ENCODE results near the gene COL18A1. TPM values are rescaled to one million over a fixed set of nuclear protein-coding genes. Genes with fewer than 3 reads are reported as not detected.
A peak's percentile ranks its signal among the peaks of the same experiment; 100 is the strongest.

COL18A1 gene
- polyA plus RNA-seq, 2 of the 4 experiments (the other 2 are of a cell fraction), result 17.3 to 88.4 TPM

DNA sequence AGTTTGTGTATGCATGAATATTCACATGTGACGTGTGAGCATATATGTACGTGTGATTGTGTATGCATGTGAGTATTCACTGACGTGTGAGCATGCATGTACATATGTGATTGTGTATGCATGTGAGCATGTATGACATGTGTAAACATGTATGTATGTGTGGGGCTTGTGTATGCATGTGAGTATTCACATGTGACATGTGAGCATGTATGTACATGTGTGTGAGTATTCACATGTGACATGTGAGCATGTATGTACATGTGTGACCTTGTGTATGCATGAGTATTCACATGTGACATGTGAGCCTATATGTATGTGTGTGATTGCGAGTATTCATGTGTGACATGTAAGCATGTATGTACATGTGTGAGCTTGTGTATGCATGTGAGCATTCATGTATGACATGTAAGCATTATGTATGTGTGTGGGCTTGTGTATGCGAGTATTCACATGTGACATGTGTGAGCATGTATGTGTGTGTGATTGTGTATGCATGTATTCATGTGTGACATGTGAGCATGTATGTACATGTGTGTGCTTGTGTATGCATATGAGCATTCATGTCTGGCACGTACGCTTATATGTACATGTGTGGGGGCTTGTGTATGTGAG, 47.8 kb downstream of the COL18A1 start:
- no peaks in the 10 kb centered on the region for H3K4me1 ChIP-seq
- FAIRE-seq (no peak), ATAC-seq (no peak), DNase-seq (ENCODE audit: low read depth in 1 of 2, low spot score in 1 of 2) (no peak)
- H3K27ac ChIP-seq, result no peak overlapping the region
- 96% methylated on average over 7 of the region's 7 CpGs for WGBS (ENCODE audit: missing lambda C conversion rate)
- ChIA-PET CTCF (interaction anchor here (1.1 to 2.3 kb wide), 5 partner anchors 13 to 316 kb away, joined by 3 to 7 read pairs (median 5); no protein-coding TSS in a partner anchor), POLR2A (no interaction called here)
- no peak overlapping the region for H3K4me2 ChIP-seq
- no peaks in the 10 kb centered on the region for H3K9me3 ChIP-seq
- no peak for TF ChIP-seq CEBPB (IDR thresholded peaks at IDR 0.05)
- TF ChIP-seq, protein P1, sequence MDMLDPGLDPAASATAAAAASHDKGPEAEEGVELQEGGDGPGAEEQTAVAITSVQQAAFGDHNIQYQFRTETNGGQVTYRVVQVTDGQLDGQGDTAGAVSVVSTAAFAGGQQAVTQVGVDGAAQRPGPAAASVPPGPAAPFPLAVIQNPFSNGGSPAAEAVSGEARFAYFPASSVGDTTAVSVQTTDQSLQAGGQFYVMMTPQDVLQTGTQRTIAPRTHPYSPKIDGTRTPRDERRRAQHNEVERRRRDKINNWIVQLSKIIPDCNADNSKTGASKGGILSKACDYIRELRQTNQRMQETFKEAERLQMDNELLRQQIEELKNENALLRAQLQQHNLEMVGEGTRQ (IDR thresholded peaks at IDR 0.05), result peak; percentile 29; the same call in 1 of the 2 replicates
- no peak for TF ChIP-seq HDAC2 (IDR thresholded peaks at IDR 0.05)
- H3K4me3 ChIP-seq, result no peak overlapping the region

DNA sequence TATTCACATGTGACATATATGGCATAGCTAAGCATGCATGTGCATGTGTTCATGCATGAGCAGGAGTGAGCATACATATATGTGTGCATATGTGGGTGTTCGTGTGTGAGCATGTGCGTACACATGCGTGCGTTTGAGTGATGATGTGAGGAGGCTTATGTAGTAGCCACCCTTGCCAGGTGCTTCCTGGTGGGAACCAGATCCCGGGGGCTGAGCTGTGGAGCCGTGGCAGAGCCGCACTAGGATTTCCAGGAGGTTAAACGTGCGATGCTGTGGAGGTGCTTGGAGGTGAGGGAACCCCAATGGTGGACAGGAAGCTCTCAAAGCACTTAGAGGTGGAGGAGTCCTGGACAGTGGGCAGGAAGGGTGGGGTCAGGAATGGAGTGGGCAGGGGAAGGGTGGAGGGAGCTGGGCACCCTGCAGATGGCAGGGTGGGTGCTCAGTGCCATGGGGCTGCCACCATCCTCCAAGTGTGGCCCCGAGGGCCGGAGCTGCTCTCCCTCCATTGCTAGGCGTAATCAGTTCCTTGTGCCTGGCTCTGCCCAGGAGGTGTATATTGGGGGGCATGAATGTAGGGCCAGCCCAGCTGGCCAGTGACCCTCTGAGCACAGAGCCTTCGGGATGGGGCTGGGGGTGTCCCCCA, 48.5 kb downstream of the COL18A1 start:
- Histone ChIP-seq H3K4me3 (no peak overlapping the region), H3K9me3 (no peaks in the 10 kb centered on the region), H3K4me2 (no peak overlapping the region), H3K27ac (no peak overlapping the region), H3K4me1 (no peaks in the 10 kb centered on the region)
- WGBS (ENCODE audit: missing lambda C conversion rate), result 84% methylated on average over 10 of the region's 13 CpGs
- no peak for DNase-seq (ENCODE audit: low read depth in 1 of 2, low spot score in 1 of 2)
- ATAC-seq, result no peak
- ChIA-PET POLR2A (no interaction called here), CTCF (interaction anchor here (0.6 to 2.1 kb wide), 6 partner anchors 14 to 399 kb away, joined by 3 to 6 read pairs (median 3); no protein-coding TSS in a partner anchor)
- TF ChIP-seq CEBPB (IDR thresholded peaks at IDR 0.05), result no peak
- TF ChIP-seq, protein P2, sequence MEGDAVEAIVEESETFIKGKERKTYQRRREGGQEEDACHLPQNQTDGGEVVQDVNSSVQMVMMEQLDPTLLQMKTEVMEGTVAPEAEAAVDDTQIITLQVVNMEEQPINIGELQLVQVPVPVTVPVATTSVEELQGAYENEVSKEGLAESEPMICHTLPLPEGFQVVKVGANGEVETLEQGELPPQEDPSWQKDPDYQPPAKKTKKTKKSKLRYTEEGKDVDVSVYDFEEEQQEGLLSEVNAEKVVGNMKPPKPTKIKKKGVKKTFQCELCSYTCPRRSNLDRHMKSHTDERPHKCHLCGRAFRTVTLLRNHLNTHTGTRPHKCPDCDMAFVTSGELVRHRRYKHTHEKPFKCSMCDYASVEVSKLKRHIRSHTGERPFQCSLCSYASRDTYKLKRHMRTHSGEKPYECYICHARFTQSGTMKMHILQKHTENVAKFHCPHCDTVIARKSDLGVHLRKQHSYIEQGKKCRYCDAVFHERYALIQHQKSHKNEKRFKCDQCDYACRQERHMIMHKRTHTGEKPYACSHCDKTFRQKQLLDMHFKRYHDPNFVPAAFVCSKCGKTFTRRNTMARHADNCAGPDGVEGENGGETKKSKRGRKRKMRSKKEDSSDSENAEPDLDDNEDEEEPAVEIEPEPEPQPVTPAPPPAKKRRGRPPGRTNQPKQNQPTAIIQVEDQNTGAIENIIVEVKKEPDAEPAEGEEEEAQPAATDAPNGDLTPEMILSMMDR (IDR thresholded peaks at IDR 0.05), result no peak
- TF ChIP-seq KDM1A (IDR thresholded peaks at IDR 0.05; ENCODE audit: low read depth), result no peak
- no peak for TF ChIP-seq RCOR1 (IDR thresholded peaks at IDR 0.05; ENCODE audit: low read depth, low read length)
- no peak for TF ChIP-seq RNF2 (IDR thresholded peaks at IDR 0.05; ENCODE audit: borderline replicate concordance, low read depth)
- TF ChIP-seq CBX2 (IDR thresholded peaks at IDR 0.05; ENCODE audit: borderline replicate concordance, low read depth), result no peak
- no peak for TF ChIP-seq MYC (IDR thresholded peaks at IDR 0.05; ENCODE audit: borderline replicate concordance, low read length)
- TF ChIP-seq MAZ (IDR thresholded peaks at IDR 0.05; ENCODE audit: borderline replicate concordance, low read depth, low read length), result no peak
- no peak for TF ChIP-seq FOSB (CRISPR knock-in tag; IDR thresholded peaks at IDR 0.05)
- TF ChIP-seq FOXS1 (CRISPR knock-in tag; IDR thresholded peaks at IDR 0.05), result no peak
- no peak for TF ChIP-seq EHMT2 (IDR thresholded peaks at IDR 0.05; ENCODE audit: low read depth)
- no peak for FAIRE-seq

DNA sequence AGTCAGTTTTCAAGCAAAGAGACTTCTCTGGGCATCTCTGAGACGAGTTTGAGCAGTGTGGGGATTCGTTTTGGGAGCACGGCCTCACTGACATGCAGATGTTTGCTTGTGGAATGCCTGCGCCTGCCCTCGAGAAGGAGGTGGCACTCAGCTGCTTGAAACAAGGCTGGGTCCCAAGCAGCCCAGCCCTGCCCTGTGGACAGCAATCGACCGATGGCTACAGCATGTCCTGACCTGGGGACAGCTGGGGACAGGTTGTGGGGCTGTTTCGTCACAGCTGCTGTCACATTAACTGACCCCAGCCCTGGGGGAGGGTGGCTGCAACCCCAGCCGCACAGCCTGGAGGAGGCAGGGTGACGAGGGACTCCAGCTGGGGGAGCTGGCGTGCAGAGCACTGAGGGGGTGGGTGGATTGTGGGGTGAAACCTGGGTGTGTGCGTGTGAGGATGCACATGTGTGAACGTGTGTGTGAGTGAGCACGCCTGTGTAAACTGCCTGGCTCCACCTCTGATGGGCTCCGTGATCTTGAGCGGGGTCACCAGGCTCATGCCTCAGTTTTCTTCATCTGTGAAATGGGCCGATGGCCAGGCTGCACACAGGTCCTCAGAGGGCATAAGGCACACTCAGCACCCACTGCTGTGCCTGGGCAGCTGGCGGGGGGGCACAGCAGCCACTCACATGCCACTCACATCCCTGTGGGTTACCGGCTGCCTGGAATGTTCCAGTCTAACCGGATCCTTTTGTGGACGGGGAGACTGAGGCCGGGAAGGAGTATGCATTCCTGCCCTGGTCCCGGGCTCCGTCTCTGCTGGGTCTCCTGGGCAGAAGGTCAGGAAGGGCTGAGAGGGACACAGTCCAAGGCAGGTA, 49.3 kb downstream of the COL18A1 start:
- ATAC-seq, result no peak
- H3K4me2 ChIP-seq, result no peak overlapping the region
- CTCF ChIA-PET, result interaction anchor here (1.1 to 2.1 kb wide), 6 partner anchors 13 to 315 kb away, joined by 3 to 6 read pairs (median 4); no protein-coding TSS in a partner anchor

More for the DNA sequence above, 49.3 kb downstream of the COL18A1 start:
- no peak overlapping the region for H3K4me3 ChIP-seq
- H3K9me3 ChIP-seq, result no peaks in the 10 kb centered on the region
- POLR2A ChIA-PET, result no interaction called here
- no peak for DNase-seq (ENCODE audit: low read depth in 1 of 2, low spot score in 1 of 2)
- 88% methylated on average over 19 of the region's 24 CpGs for WGBS (ENCODE audit: missing lambda C conversion rate)
- no peak for FAIRE-seq
- H3K4me1 ChIP-seq, result no peaks in the 10 kb centered on the region; the same call in 2 of the 3 replicates
- TF ChIP-seq CHD2 (IDR thresholded peaks at IDR 0.05; ENCODE audit: low read length, partially characterized antibody) (no peak), RFX5 (IDR thresholded peaks at IDR 0.05) (no peak), GATA3 (IDR thresholded peaks at IDR 0.05; ENCODE audit: borderline replicate concordance) (no peak), RARB (CRISPR knock-in tag; IDR thresholded peaks at IDR 0.05) (no peak), SREBF2 (IDR thresholded peaks at IDR 0.05) (no peak), NR3C1 (IDR thresholded peaks at IDR 0.05) (no peak), BHLHE40 (IDR thresholded peaks at IDR 0.05; ENCODE audit: low read depth, low read length) (no peak), JUNB (IDR thresholded peaks at IDR 0.05) (no peak), ZSCAN20 (CRISPR knock-in tag; IDR thresholded peaks at IDR 0.05) (no peak), CBX8 (IDR thresholded peaks at IDR 0.05) (no peak), NFE2L2 (conservative IDR thresholded peaks at IDR 0.05; ENCODE audit: low read length) (no peak), FOSL2 (IDR thresholded peaks at IDR 0.05) (no peak), FOSL2 (CRISPR knock-in tag; IDR thresholded peaks at IDR 0.05) (no peak), PHF8 (IDR thresholded peaks at IDR 0.05; ENCODE audit: borderline replicate concordance, low read depth) (no peak)
- H3K27ac ChIP-seq, result no peak overlapping the region

All from A549 (cell line).